H1 (cell line): ENCODE measurements around the gene FCRL4.

ENCODE experiments used
- CREB1 ChIP-seq: IDR thresholded peaks from 2 replicates; pipeline ENCODE4 v1.6.1; 2012; ENCODE audit warnings: inconsistent platforms
- EZH2 ChIP-seq: fragments of 200-600 bp; sonication (generic); IDR thresholded peaks from 2 replicates; pipeline ENCODE4 v1.7.1; 2012; ENCODE audit warnings: low read depth, mild to moderate bottlenecking, moderate library complexity, low read length, inconsistent platforms; ENCODE audit not compliant: severe bottlenecking
- MAFK ChIP-seq: IDR thresholded peaks from 2 replicates; pipeline ENCODE4 v1.6.1; 2012; ENCODE audit warnings: low read depth, mild to moderate bottlenecking, improper control_type of control experiment, low read length
- POLR2A ChIP-seq, 2 experiments: IDR thresholded peaks; 1 replicate in 1 of 2; 2 replicates in 1 of 2; pipeline ENCODE4 v1.6.1; 2011; ENCODE audit warnings: low read depth in 2 of 2, low read length in 2 of 2, mild to moderate bottlenecking in 2 of 2; ENCODE audit errors: control extremely low read depth in 1 of 2
- TF ChIP-seq, protein P1 (sequence below), 3 experiments: IDR thresholded peaks; 1 replicate in 2 of 3; 2 replicates in 1 of 3; pipeline versions ENCODE4 v1.5.1 to v1.6.1; 2011; ENCODE audit warnings: low read length in 3 of 3, mild to moderate bottlenecking in 3 of 3, inconsistent platforms in 2 of 3, low read depth in 1 of 3, moderate library complexity in 1 of 3; ENCODE audit not compliant: insufficient read depth in 1 of 3; ENCODE audit errors: control extremely low read depth in 1 of 3
- TF ChIP-seq, protein P2 (sequence below): IDR thresholded peaks from 2 replicates; pipeline ENCODE4 v1.6.1; 2012; ENCODE audit warnings: low read length, inconsistent platforms

DNA sequence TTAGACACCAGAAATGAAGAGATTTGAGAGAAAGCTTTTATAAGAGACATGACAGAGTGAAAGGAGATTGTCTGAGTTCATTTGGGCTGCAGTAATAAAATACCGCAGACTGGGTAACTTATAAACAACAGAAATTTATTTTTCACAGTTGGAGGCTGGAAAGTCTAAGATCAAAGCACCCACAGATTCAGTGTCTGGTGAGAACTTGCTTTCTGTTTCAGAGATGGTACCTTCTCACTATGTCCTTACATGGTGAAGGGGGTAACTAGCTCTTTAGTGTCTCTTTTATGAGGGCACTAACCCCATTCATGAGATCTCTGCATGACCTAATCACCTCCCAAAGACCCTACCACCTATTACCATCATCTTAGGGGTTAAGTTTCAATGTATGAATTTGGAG, 30.9 kb upstream of the FCRL4 start:
- no peak for TF ChIP-seq EZH2
- TF ChIP-seq, protein P1, sequence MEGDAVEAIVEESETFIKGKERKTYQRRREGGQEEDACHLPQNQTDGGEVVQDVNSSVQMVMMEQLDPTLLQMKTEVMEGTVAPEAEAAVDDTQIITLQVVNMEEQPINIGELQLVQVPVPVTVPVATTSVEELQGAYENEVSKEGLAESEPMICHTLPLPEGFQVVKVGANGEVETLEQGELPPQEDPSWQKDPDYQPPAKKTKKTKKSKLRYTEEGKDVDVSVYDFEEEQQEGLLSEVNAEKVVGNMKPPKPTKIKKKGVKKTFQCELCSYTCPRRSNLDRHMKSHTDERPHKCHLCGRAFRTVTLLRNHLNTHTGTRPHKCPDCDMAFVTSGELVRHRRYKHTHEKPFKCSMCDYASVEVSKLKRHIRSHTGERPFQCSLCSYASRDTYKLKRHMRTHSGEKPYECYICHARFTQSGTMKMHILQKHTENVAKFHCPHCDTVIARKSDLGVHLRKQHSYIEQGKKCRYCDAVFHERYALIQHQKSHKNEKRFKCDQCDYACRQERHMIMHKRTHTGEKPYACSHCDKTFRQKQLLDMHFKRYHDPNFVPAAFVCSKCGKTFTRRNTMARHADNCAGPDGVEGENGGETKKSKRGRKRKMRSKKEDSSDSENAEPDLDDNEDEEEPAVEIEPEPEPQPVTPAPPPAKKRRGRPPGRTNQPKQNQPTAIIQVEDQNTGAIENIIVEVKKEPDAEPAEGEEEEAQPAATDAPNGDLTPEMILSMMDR (IDR thresholded peaks at IDR 0.05; ENCODE audit: control extremely low read depth in 1 of 3, insufficient read depth in 1 of 3, low read depth in 1 of 3, low read length in 3 of 3): no peak
- no peak for TF ChIP-seq CREB1
- TF ChIP-seq POLR2A (IDR thresholded peaks at IDR 0.05; ENCODE audit: control extremely low read depth in 1 of 2, low read depth in 2 of 2, low read length in 2 of 2): no peak
- TF ChIP-seq, protein P2, sequence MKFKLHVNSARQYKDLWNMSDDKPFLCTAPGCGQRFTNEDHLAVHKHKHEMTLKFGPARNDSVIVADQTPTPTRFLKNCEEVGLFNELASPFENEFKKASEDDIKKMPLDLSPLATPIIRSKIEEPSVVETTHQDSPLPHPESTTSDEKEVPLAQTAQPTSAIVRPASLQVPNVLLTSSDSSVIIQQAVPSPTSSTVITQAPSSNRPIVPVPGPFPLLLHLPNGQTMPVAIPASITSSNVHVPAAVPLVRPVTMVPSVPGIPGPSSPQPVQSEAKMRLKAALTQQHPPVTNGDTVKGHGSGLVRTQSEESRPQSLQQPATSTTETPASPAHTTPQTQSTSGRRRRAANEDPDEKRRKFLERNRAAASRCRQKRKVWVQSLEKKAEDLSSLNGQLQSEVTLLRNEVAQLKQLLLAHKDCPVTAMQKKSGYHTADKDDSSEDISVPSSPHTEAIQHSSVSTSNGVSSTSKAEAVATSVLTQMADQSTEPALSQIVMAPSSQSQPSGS: no peak
- TF ChIP-seq MAFK: no peak
